Lower leg skin (tissue), 3 donors: ENCODE data around the gene GHRHR.

Experiments used
- CTCF ChIP-seq, 3 donors: fragments of 450-650 bp; IDR thresholded peaks; one replicate each; pipeline ENCODE4 v1.5.1; 2016; ENCODE audit warnings: antibody characterized with exemption in 3 of 3, mild to moderate bottlenecking in 3 of 3, moderate library complexity in 2 of 3
- POLR2A ChIP-seq, 2 donors: fragments of 450-650 bp; IDR thresholded peaks; one replicate each; pipeline ENCODE4 v1.6.1; 2016 to 2017; ENCODE audit warnings: antibody characterized with exemption in 2 of 2, mild to moderate bottlenecking in 1 of 2, moderate library complexity in 1 of 2

GRCh38 chr7:30954914-30955313 is 8.8 kb upstream of the GHRHR start:
- TF ChIP-seq CTCF (IDR thresholded peaks at IDR 0.05) (no peak), POLR2A (IDR thresholded peaks at IDR 0.05) (no peak)
